HepG2 (cell line): ENCODE results near the gene SERTAD3. TPM values are rescaled to one million over a fixed set of nuclear protein-coding genes. Genes with fewer than 3 reads are reported as not detected.

Source experiments
- ADNP ChIP-seq: sonication (generic); formaldehyde crosslinking; IDR thresholded peaks from 2 replicates; pipeline ENCODE4 v1.4.0; 2020; ENCODE audit warnings: missing genetic modification reagents
- BORCS8-MEF2B ChIP-seq: sonication (generic); formaldehyde crosslinking; IDR thresholded peaks from 2 replicates; pipeline ENCODE4 v1.8.0; 2022; ENCODE audit warnings: mild to moderate bottlenecking, missing genetic modification reagents
- HOXA5 ChIP-seq: sonication (generic); formaldehyde crosslinking; IDR thresholded peaks from 2 replicates; pipeline ENCODE4 v1.4.0; 2020; ENCODE audit warnings: missing genetic modification reagents
- IKZF5 ChIP-seq: IDR thresholded peaks from 2 replicates; pipeline ENCODE4 v1.6.1; 2018; ENCODE audit warnings: missing genetic modification reagents, mild to moderate bottlenecking, missing compliant biosample characterization
- JUN ChIP-seq: sonication (generic); formaldehyde crosslinking; IDR thresholded peaks from 2 replicates; pipeline ENCODE4 v1.4.0; 2020; ENCODE audit warnings: mild to moderate bottlenecking, missing genetic modification reagents
- NFKBIZ ChIP-seq: IDR thresholded peaks from 2 replicates; pipeline ENCODE4 v1.6.1; 2018; ENCODE audit warnings: missing genetic modification reagents, missing compliant biosample characterization
- SAP130 ChIP-seq: IDR thresholded peaks from 2 replicates; pipeline ENCODE4 v1.6.1; 2016; ENCODE audit warnings: low read depth
- SNAPC2 ChIP-seq: sonication (generic); formaldehyde crosslinking; IDR thresholded peaks from 2 replicates; pipeline ENCODE4 v1.8.1; 2022; ENCODE audit warnings: mild to moderate bottlenecking, missing genetic modification reagents
- TARDBP ChIP-seq: sonication (generic); formaldehyde crosslinking; IDR thresholded peaks from 2 replicates; pipeline ENCODE4 v1.8.0; 2022; ENCODE audit warnings: mild to moderate bottlenecking, missing genetic modification reagents
- TBL1XR1 ChIP-seq: fragments of 150-350 bp; IDR thresholded peaks from 2 replicates; pipeline ENCODE4 v1.6.1; 2014; ENCODE audit warnings: borderline replicate concordance, low read length; ENCODE audit not compliant: partially characterized antibody
- TMF1 ChIP-seq: sonication (generic); formaldehyde crosslinking; IDR thresholded peaks from 2 replicates; pipeline ENCODE4 v1.8.1; 2022; ENCODE audit warnings: low read depth, missing genetic modification reagents
- ZNF275 ChIP-seq: sonication (generic); formaldehyde crosslinking; IDR thresholded peaks from 2 replicates; pipeline ENCODE4 v1.8.0; 2022; ENCODE audit warnings: missing genetic modification reagents, mild to moderate bottlenecking, inconsistent platforms, borderline replicate concordance
- ZNF281 ChIP-seq: sonication (generic); formaldehyde crosslinking; IDR thresholded peaks from 2 replicates; pipeline ENCODE4 v1.4.0; 2020; ENCODE audit warnings: missing genetic modification reagents, borderline replicate concordance
- ZNF766 ChIP-seq: sonication (generic); formaldehyde crosslinking; IDR thresholded peaks from 2 replicates; pipeline ENCODE4 v1.5.0; 2020; ENCODE audit warnings: missing genetic modification reagents, borderline replicate concordance
- polyA plus RNA-seq, 8 experiments: library from polyadenylated mRNA; depleted of rRNA in 3 of 8; stranded (reverse) in 7 of 8; unstranded in 1 of 8; fragments of >200 nt; fragmentation: Illumina TruSeq in 4 of 8; extraction: Trizol in 4 of 8; gene quantifications; 2 replicates each; pipeline versions ENCODE4 v1.2.1 to v1.2.3, GENCODE V29; 2011 to 2016; ENCODE audit warnings: low read depth in 4 of 8, missing spikeins in 1 of 8, mixed read lengths in 1 of 8; ENCODE audit not compliant: insufficient read depth in 1 of 8
- total RNA-seq, 5 experiments: library from RNA; depleted of rRNA; stranded (reverse); fragments of >200 nt; fragmentation: Illumina TruSeq; extraction: Trizol; gene quantifications; 2 replicates each; pipeline ENCODE4 v1.2.3, GENCODE V29; 2016; ENCODE audit warnings: low read depth in 1 of 5
- TF ChIP-seq, protein P1 (sequence below): sonication (generic); formaldehyde crosslinking; IDR thresholded peaks from 2 replicates; pipeline ENCODE4 v1.4.0; 2020; ENCODE audit warnings: mild to moderate bottlenecking, missing genetic modification reagents
- TF ChIP-seq, protein P2 (sequence below): sonication (generic); formaldehyde crosslinking; IDR thresholded peaks from 2 replicates; pipeline ENCODE4 v1.5.1; 2020; ENCODE audit warnings: missing genetic modification reagents, mild to moderate bottlenecking, borderline replicate concordance
- TF ChIP-seq, protein P3 (sequence below): sonication (generic); formaldehyde crosslinking; IDR thresholded peaks from 2 replicates; pipeline ENCODE4 v1.4.0; 2020; ENCODE audit warnings: missing genetic modification reagents, borderline replicate concordance

Gene SERTAD3
- total and polyA plus RNA-seq, 2 of the 13 experiments (the other 11 are each of a cell fraction or from before 2014, with no cell fraction given) = 9.6 to 16.9 TPM

GRCh38 chr19:40433391-40434216, 10.5 kb downstream of the SERTAD3 start (continued):
- TF ChIP-seq ZNF275 (CRISPR knock-in tag) (no peak), SNAPC2 (no peak), TARDBP (CRISPR knock-in tag) (no peak), TBL1XR1 (no peak), ZNF281 (peak; percentile 91), IKZF5 (CRISPR knock-in tag) (peak; percentile 25; the same call in 1 of the 2 replicates), SAP130 (CRISPR knock-in tag) (peak; percentile 43; the same call in 1 of the 2 replicates), HOXA5 (CRISPR knock-in tag) (no peak), BORCS8-MEF2B (CRISPR knock-in tag) (peak; percentile 32), NFKBIZ (CRISPR knock-in tag) (no peak), ZNF766 (no peak), ADNP (CRISPR knock-in tag) (no peak; the same call in 1 of the 2 replicates), TMF1 (CRISPR knock-in tag) (no peak), JUN (CRISPR knock-in tag) (no peak)
- TF ChIP-seq, protein P1, sequence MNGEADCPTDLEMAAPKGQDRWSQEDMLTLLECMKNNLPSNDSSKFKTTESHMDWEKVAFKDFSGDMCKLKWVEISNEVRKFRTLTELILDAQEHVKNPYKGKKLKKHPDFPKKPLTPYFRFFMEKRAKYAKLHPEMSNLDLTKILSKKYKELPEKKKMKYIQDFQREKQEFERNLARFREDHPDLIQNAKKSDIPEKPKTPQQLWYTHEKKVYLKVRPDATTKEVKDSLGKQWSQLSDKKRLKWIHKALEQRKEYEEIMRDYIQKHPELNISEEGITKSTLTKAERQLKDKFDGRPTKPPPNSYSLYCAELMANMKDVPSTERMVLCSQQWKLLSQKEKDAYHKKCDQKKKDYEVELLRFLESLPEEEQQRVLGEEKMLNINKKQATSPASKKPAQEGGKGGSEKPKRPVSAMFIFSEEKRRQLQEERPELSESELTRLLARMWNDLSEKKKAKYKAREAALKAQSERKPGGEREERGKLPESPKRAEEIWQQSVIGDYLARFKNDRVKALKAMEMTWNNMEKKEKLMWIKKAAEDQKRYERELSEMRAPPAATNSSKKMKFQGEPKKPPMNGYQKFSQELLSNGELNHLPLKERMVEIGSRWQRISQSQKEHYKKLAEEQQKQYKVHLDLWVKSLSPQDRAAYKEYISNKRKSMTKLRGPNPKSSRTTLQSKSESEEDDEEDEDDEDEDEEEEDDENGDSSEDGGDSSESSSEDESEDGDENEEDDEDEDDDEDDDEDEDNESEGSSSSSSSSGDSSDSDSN (CRISPR knock-in tag) = peak; percentile 77
- TF ChIP-seq, protein P2, sequence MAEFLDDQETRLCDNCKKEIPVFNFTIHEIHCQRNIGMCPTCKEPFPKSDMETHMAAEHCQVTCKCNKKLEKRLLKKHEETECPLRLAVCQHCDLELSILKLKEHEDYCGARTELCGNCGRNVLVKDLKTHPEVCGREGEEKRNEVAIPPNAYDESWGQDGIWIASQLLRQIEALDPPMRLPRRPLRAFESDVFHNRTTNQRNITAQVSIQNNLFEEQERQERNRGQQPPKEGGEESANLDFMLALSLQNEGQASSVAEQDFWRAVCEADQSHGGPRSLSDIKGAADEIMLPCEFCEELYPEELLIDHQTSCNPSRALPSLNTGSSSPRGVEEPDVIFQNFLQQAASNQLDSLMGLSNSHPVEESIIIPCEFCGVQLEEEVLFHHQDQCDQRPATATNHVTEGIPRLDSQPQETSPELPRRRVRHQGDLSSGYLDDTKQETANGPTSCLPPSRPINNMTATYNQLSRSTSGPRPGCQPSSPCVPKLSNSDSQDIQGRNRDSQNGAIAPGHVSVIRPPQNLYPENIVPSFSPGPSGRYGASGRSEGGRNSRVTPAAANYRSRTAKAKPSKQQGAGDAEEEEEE = no peak
- TF ChIP-seq, protein P3, sequence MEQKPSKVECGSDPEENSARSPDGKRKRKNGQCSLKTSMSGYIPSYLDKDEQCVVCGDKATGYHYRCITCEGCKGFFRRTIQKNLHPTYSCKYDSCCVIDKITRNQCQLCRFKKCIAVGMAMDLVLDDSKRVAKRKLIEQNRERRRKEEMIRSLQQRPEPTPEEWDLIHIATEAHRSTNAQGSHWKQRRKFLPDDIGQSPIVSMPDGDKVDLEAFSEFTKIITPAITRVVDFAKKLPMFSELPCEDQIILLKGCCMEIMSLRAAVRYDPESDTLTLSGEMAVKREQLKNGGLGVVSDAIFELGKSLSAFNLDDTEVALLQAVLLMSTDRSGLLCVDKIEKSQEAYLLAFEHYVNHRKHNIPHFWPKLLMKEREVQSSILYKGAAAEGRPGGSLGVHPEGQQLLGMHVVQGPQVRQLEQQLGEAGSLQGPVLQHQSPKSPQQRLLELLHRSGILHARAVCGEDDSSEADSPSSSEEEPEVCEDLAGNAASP (CRISPR knock-in tag) = 0 out of 2 replicates have a peak, but pooled peaks have one; percentile 17
